SU-DHL-6 (cell line): ENCODE data around the gene CCDC86.

Experiments used
- H2AFZ ChIP-seq: fragments of 200-600 bp; sonication (generic); 2 replicates; pipeline ENCODE4 v1.6.1; 2014; ENCODE audit warnings: low read depth, mild to moderate bottlenecking, moderate library complexity, mixed read lengths, antibody characterized with exemption, low read length; ENCODE audit not compliant: severe bottlenecking
- H3F3A ChIP-seq: fragments of 200-600 bp; shearing (Covaris generic); 2 replicates; pipeline ENCODE4 v1.6.0; 2016; ENCODE audit warnings: antibody characterized with exemption, mild to moderate bottlenecking; ENCODE audit not compliant: insufficient read depth
- H3K27ac ChIP-seq: fragments of 200-600 bp; sonication (generic); 2 replicates; pipeline ENCODE4 v1.5.1; 2016; ENCODE audit warnings: low read depth, mild to moderate bottlenecking, low read length, moderate library complexity, mixed read lengths
- H3K27me3 ChIP-seq: fragments of 200-600 bp; sonication (generic), shearing (Covaris generic); 2 replicates; pipeline ENCODE4 v1.6.0; 2014; ENCODE audit warnings: mild to moderate bottlenecking, low read length
- H3K36me3 ChIP-seq: fragments of 200-600 bp; sonication (generic); 2 replicates; pipeline ENCODE4 v1.6.1; 2014; ENCODE audit warnings: mild to moderate bottlenecking, low read length, mixed read lengths
- H3K4me2 ChIP-seq: fragments of 300-600, 200-600 bp; shearing (Covaris generic), sonication (generic); 2 replicates; pipeline ENCODE4 v1.6.0; 2014; ENCODE audit warnings: low read length, low read depth, mild to moderate bottlenecking; ENCODE audit not compliant: poor library complexity, severe bottlenecking
- H3K4me3 ChIP-seq: fragments of 200-600 bp; sonication (generic); 2 replicates; pipeline ENCODE4 v1.5.1; 2014; ENCODE audit warnings: antibody characterized with exemption, low read length, mild to moderate bottlenecking, mixed read lengths; ENCODE audit not compliant: insufficient read depth, poor library complexity, severe bottlenecking
- H3K79me2 ChIP-seq: fragments of 200-600 bp; sonication (generic); 2 replicates; pipeline ENCODE4 v1.6.1; 2014; ENCODE audit warnings: mild to moderate bottlenecking, low read length, moderate library complexity; ENCODE audit not compliant: insufficient read depth
- H3K9ac ChIP-seq: fragments of 200-600 bp; sonication (generic); 2 replicates; pipeline ENCODE4 v1.7.0; 2014; ENCODE audit warnings: mild to moderate bottlenecking, low read length
- H3K9me2 ChIP-seq: fragments of 200-600 bp; sonication (generic); replicated peaks from 2 replicates; pipeline ENCODE4 v1.6.1; 2014; ENCODE audit warnings: low read length; ENCODE audit not compliant: insufficient read depth
- H3K9me3 ChIP-seq: fragments of 200-600 bp; sonication (generic); 2 replicates; pipeline ENCODE4 v1.6.1; 2014; ENCODE audit warnings: low read length, mixed read lengths; ENCODE audit not compliant: insufficient read depth
- H4K20me1 ChIP-seq: fragments of 200-600 bp; sonication (generic); 2 replicates; pipeline ENCODE4 v1.6.1; 2014; ENCODE audit warnings: low read depth, mild to moderate bottlenecking, antibody characterized with exemption, low read length, moderate library complexity, mixed read lengths
- EZH2phosphoT487 ChIP-seq: fragments of 200-600 bp; sonication (generic), shearing (Covaris generic); conservative IDR thresholded peaks from 2 replicates; pipeline ENCODE4 v1.6.1; 2018; ENCODE audit warnings: mild to moderate bottlenecking, antibody characterized with exemption, low read length, moderate library complexity, mixed read lengths
- TF ChIP-seq, protein P1 (sequence below): fragments of 200-600 bp; sonication (generic); IDR thresholded peaks from one replicate; pipeline ENCODE4 v1.5.1; 2017; ENCODE audit warnings: antibody characterized with exemption, mild to moderate bottlenecking, low read length, moderate library complexity; ENCODE audit not compliant: insufficient read depth, poor library complexity, severe bottlenecking

Gene CCDC86

DNA sequence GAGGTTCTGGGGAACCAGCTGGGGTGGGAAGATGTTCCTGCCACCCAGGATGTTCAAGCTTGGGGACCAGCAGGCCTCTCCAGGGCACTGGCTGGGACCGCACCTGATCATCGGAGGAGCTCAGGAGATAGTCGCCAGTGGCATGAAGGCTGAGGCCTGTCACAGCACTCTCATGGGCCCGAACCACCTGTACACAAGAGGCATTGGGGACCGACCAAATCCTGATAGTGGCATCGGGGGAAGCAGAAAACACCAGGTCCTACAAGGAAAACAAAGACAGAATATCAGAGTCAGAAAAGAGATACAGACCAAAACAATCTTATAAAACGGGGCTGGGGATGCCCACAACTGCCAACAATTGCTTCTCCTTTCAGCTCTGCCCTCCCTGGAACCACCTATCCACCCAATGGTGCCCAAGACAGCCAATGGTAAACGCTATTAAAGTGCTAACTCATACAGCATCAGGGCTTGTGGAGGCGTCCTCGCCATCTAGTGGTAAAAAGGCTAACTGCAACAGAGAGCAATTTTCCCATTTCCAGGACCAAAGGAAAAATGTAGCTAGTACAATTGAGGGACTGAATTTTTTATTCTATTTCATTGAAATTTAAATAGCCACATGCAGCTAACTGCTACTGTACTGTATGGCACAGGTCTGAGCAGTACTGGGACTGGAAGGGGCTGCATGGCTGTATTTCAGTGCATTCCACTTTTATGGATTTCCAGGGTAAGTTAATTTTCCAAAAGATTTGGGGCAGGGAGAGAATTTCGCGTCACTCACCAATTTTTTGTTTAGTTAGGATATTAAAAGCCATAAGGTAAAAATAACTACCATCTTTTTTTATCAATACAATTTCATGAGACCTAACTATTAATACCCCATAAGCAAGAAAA, 57.4 kb downstream of the CCDC86 start:
- Histone ChIP-seq H3K9me2 (no peaks in the 10 kb centered on the region), H3F3A (peaks cover 9% of the 10 kb centered on the region; the same call in 1 of the 2 replicates), H3K79me2 (peaks cover 15% of the 10 kb centered on the region), H3K9me3 (no peaks in the 10 kb centered on the region), H2AFZ (no peak overlapping the region), H3K27ac (no peak overlapping the region), H4K20me1 (peaks cover 9% of the 10 kb centered on the region), H3K4me2 (no peak overlapping the region), H3K9ac (no peak overlapping the region), H3K4me3 (no peak overlapping the region), H3K36me3 (peaks cover 43% of the 10 kb centered on the region), H3K27me3 (no peaks in the 10 kb centered on the region)
- TF ChIP-seq, protein P1, sequence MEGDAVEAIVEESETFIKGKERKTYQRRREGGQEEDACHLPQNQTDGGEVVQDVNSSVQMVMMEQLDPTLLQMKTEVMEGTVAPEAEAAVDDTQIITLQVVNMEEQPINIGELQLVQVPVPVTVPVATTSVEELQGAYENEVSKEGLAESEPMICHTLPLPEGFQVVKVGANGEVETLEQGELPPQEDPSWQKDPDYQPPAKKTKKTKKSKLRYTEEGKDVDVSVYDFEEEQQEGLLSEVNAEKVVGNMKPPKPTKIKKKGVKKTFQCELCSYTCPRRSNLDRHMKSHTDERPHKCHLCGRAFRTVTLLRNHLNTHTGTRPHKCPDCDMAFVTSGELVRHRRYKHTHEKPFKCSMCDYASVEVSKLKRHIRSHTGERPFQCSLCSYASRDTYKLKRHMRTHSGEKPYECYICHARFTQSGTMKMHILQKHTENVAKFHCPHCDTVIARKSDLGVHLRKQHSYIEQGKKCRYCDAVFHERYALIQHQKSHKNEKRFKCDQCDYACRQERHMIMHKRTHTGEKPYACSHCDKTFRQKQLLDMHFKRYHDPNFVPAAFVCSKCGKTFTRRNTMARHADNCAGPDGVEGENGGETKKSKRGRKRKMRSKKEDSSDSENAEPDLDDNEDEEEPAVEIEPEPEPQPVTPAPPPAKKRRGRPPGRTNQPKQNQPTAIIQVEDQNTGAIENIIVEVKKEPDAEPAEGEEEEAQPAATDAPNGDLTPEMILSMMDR, result peak; percentile 95
- no peak for TF ChIP-seq EZH2phosphoT487

DNA sequence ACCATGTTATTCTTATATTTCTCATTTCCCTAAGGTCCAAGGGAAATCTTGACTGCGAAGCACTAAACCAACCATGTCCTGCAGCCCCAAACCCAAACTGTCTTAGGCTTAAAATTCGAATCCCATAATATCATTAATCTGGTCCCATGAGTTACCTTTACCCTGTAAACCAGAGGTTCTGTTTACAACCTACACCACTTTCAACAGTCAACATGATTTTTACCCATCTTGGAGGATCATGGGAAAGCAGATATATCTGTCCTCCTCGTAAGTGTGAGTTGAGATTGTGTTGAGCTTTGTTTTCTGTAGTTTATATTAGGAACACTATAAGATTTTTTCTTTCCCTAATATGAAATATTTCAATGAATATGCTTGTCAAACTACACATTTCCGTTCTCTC, 58.1 kb downstream of the CCDC86 start:
- H3K27ac ChIP-seq, result no peak overlapping the region
- H3K36me3 ChIP-seq, result peaks cover 43% of the 10 kb centered on the region

More for the DNA sequence above, 58.1 kb downstream of the CCDC86 start:
- Histone ChIP-seq H3K4me3 (no peak overlapping the region), H2AFZ (no peak overlapping the region), H3K79me2 (peaks cover 22% of the 10 kb centered on the region), H3K9ac (no peak overlapping the region), H3K9me2 (no peaks in the 10 kb centered on the region), H4K20me1 (peaks cover 16% of the 10 kb centered on the region), H3K4me2 (no peak overlapping the region), H3K9me3 (no peaks in the 10 kb centered on the region), H3F3A (peaks cover 9% of the 10 kb centered on the region; the same call in 1 of the 2 replicates), H3K27me3 (no peaks in the 10 kb centered on the region)
- TF ChIP-seq EZH2phosphoT487, result no peak
- TF ChIP-seq, protein P1, result no peak
